ENCODE measurements around the gene GLT6D1.

Gene GLT6D1

GRCh38 chr9:135588371-135588770 lies 51.0 kb downstream of the GLT6D1 start:
- H3K27ac ChIP-seq: no peak overlapping the region
- no peak for TF ChIP-seq ZFX (IDR thresholded peaks at IDR 0.05)
- TF ChIP-seq CTCF (conservative IDR thresholded peaks at IDR 0.05): no peak

- H3K27ac ChIP-seq: no peak overlapping the region
- TF ChIP-seq ZFX (IDR thresholded peaks at IDR 0.05): no peak
- TF ChIP-seq CTCF (conservative IDR thresholded peaks at IDR 0.05): no peak
Observed at GRCh38 chr9:135587658-135588057, 51.7 kb downstream of the GLT6D1 start.

GRCh38 chr9:135586601-135587109 lies 52.7 kb downstream of the GLT6D1 start:
- TF ChIP-seq ZFX (IDR thresholded peaks at IDR 0.05) (no peak), CTCF (conservative IDR thresholded peaks at IDR 0.05) (no peak)
- H3K27ac ChIP-seq: no peak overlapping the region

GRCh38 chr9:135584934-135585333 lies 54.4 kb downstream of the GLT6D1 start:
- no peak overlapping the region for H3K27ac ChIP-seq
- TF ChIP-seq CTCF (conservative IDR thresholded peaks at IDR 0.05) (no peak), ZFX (IDR thresholded peaks at IDR 0.05) (no peak)

- H3K27ac ChIP-seq: no peak overlapping the region
- TF ChIP-seq ZFX (IDR thresholded peaks at IDR 0.05) (no peak), CTCF (conservative IDR thresholded peaks at IDR 0.05) (no peak)
Observed at GRCh38 chr9:135584371-135584770, 55.0 kb downstream of the GLT6D1 start.

GRCh38 chr9:135583688-135584011 lies 55.7 kb downstream of the GLT6D1 start:
- TF ChIP-seq CTCF (conservative IDR thresholded peaks at IDR 0.05) (no peak), ZFX (IDR thresholded peaks at IDR 0.05) (no peak)

GRCh38 chr9:135582966-135583687 lies 56.2 kb downstream of the GLT6D1 start:
- TF ChIP-seq ZFX (IDR thresholded peaks at IDR 0.05) (no peak), CTCF (conservative IDR thresholded peaks at IDR 0.05) (no peak)
- no peak overlapping the region for H3K27ac ChIP-seq

More at GRCh38 chr9:135583688-135584011, 55.7 kb downstream of the GLT6D1 start:
- no peak overlapping the region for H3K27ac ChIP-seq
